Psoas muscle (tissue), 8 donors: ENCODE results near the gene PSMC3. TPM values are rescaled to one million over a fixed set of nuclear protein-coding genes. Genes with fewer than 3 reads are reported as not detected.
A peak's percentile ranks its signal among the peaks of the same experiment; 100 is the strongest.

Source experiments
- ATAC-seq, 4 donors: fragments of 200-7000 bp; cut with Tn5 transposase; one replicate each; pipeline ENCODE4 v1.9.1; 2020; ENCODE audit warnings: moderate library complexity in 3 of 4, mild to moderate bottlenecking in 2 of 4
- DNase-seq, 2 donors: peaks; one replicate each; pipeline ENCODE4 v3.0.0-alpha.2; 2020
- H3K27ac ChIP-seq: fragments of 200-600 bp; one replicate; pipeline ENCODE4 v1.8.0; 2022
- H3K27me3 ChIP-seq, 3 donors: fragments of 200-600 bp in 1 of 3; one replicate each; pipeline versions ENCODE4 v1.6.1 to v1.8.0; 2013 to 2022; ENCODE audit warnings: low read length in 2 of 3, mild to moderate bottlenecking in 2 of 3, moderate library complexity in 1 of 3; ENCODE audit not compliant: insufficient read depth in 3 of 3
- H3K36me3 ChIP-seq, 2 donors: fragments of 200-600 bp in 1 of 2; one replicate each; pipeline versions ENCODE4 v1.6.1 to v1.8.0; 2013 to 2022; ENCODE audit warnings: low read depth in 1 of 2, mild to moderate bottlenecking in 1 of 2, moderate library complexity in 1 of 2; ENCODE audit not compliant: insufficient read depth in 1 of 2
- H3K4me1 ChIP-seq: fragments of 200-600 bp; one replicate; pipeline ENCODE4 v1.8.0; 2022
- H3K4me3 ChIP-seq: fragments of 200-600 bp; one replicate; pipeline ENCODE4 v1.8.0; 2022; ENCODE audit warnings: mild to moderate bottlenecking
- H3K9me3 ChIP-seq: fragments of 200-600 bp; one replicate; pipeline ENCODE4 v1.8.0; 2022
- CTCF ChIP-seq: fragments of 200-600 bp; IDR thresholded peaks from one replicate; pipeline ENCODE4 v1.8.0; 2022; ENCODE audit warnings: antibody characterized with exemption
- WGBS, 3 donors: extraction: QIAGEN DNeasy Blood & Tissue Kit; methylation state at CpG; one replicate each; pipeline versions ENCODE4 v1.1.6 to v1.1.7; 2013; 5-methylcytosine and 5-hydroxymethylcytosine counted together
- intact Hi-C, 2 donors: fragments of 100-400 bp; cut with DNase I; formaldehyde crosslinking; loops; one replicate each; pipeline versions ENCODE4 v1.11.0 to v1.14.2; 2022
- polyA plus RNA-seq, 3 donors: library from polyadenylated mRNA; stranded (reverse); fragments of 200-250 nt; gene quantifications; one replicate each; pipeline ENCODE4 v1.2.3, GENCODE V29; 2013
- total RNA-seq, 4 donors: library from RNA; stranded (reverse); fragmentation: NEBNext Ultra II Directional in 2 of 4; extraction: Animal tissue kit (Norgen Biotek cat#: 25700) in 2 of 4; gene quantifications; one replicate each; pipeline versions ENCODE4 v1.2.1 to v1.2.4, GENCODE V29; 2021 to 2023
- donor health status: healthy with polysubstance abuse.
- donor health status: DM: no; HTN: no; CAD: no; lungs with moderate emphysema.
- donor health status: Bipolar disorder and iron deficiency.
- donor health status: healthy.
- donor health status: DM: yes; HTN: yes; CAD: no.
- donor health status: DM: no; HTN: no; CAD: no.
- donor health status: DM: no; HTN: no; CAD: no.
- donor health status: DM: yes; HTN: yes; CAD: no.

Gene PSMC3
- total and polyA plus RNA-seq, 7 donors, result 141 to 346 (median 255) TPM

DNA sequence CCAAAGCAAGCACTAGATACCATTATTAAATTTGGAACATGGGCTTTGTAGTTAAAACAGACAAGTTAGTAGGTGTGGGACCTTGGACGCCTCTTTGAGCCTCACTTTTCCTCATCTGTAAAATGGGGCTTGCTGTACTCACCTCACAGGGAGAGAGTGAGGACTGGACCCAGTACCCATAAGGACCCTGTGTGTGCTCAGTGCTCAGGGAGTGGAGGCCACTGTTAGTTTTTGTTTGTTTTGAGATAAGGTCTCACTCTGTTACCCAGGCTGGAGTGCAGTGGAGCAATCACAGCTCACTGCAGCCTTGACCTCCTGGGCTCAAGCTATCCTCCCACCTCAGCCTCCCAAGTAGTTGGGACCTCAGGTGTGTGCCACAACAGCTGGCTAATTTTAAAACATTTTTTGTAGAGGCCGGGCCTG is 13.8 kb upstream of the PSMC3 start:
- intact Hi-C loops, result no loop called here
- no peak for DNase-seq
- no peaks in the 10 kb centered on the region for H3K27me3 ChIP-seq
- no peak for ATAC-seq
- TF ChIP-seq CTCF, result no peak
- peaks cover 0 to 14% of the 10 kb centered on the region in 2 donors for H3K36me3 ChIP-seq
- H3K4me3 ChIP-seq, result no peak overlapping the region
- H3K9me3 ChIP-seq, result no peaks in the 10 kb centered on the region
- no peak overlapping the region for H3K27ac ChIP-seq
- peaks cover 27% of the 10 kb centered on the region for H3K4me1 ChIP-seq
- 90 to 95% (median 90%) methylated on average over 2 of the region's 2 CpGs for WGBS, 3 donors

GRCh38 chr11:47438721-47439120 is 12.5 kb upstream of the PSMC3 start:
- 91 to 92% (median 91%) methylated on average over 18 of the region's 18 CpGs for WGBS, 3 donors
- Histone ChIP-seq H3K36me3 (peaks cover 0 to 10% of the 10 kb centered on the region in 2 donors), H3K4me1 (peaks cover 24% of the 10 kb centered on the region), H3K9me3 (no peaks in the 10 kb centered on the region), H3K4me3 (no peak overlapping the region), H3K27me3 (no peaks in the 10 kb centered on the region), H3K27ac (no peak overlapping the region)
- intact Hi-C loops, result no loop called here
- ATAC-seq, result no peak
- TF ChIP-seq CTCF, result no peak
- no peak for DNase-seq

- Histone ChIP-seq H3K9me3 (no peaks in the 10 kb centered on the region), H3K4me3 (no peak overlapping the region), H3K36me3 (peaks cover 0 to 10% of the 10 kb centered on the region in 2 donors), H3K27me3 (no peaks in the 10 kb centered on the region), H3K27ac (peak overlapping the region; percentile 55), H3K4me1 (peaks cover 15% of the 10 kb centered on the region)
- WGBS, 3 donors, result 20 to 31% (median 25%) methylated on average over 13 to 16 of the region's 16 CpGs
- DNase-seq (peak; percentile 63 to 79), ATAC-seq (peak; percentile 47 to 77 (median 60))
- no peak for TF ChIP-seq CTCF
- intact Hi-C loops, result no loop called here
Measured at GRCh38 chr11:47437746-47438418, 11.6 kb upstream of the PSMC3 start.

- no peak for DNase-seq
- intact Hi-C loops, result no loop called here
- ATAC-seq, result peak in 3 of 4 donors; percentile 8 to 15 (median 12)
- Histone ChIP-seq H3K27ac (peak overlapping the region; percentile 55), H3K4me3 (no peak overlapping the region), H3K4me1 (peaks cover 13% of the 10 kb centered on the region), H3K9me3 (no peaks in the 10 kb centered on the region), H3K36me3 (peaks cover 0 to 10% of the 10 kb centered on the region in 2 donors), H3K27me3 (no peaks in the 10 kb centered on the region)
- TF ChIP-seq CTCF, result no peak
- 59 to 76% (median 61%) methylated on average over 11 of the region's 11 CpGs for WGBS, 3 donors
Measured at GRCh38 chr11:47437218-47437745, 11.0 kb upstream of the PSMC3 start.
